HUES48 (cell line): ENCODE measurements around the gene KNCN.

Experiments used
- H3K27ac ChIP-seq: one replicate; pipeline ENCODE4 v1.7.0; 2013; ENCODE audit warnings: low read depth, low read length, inconsistent platforms
- H3K27me3 ChIP-seq: 2 replicates; pipeline ENCODE4 v1.6.1; 2013; ENCODE audit warnings: mild to moderate bottlenecking, low read length; ENCODE audit not compliant: control insufficient read depth, insufficient read depth
- H3K36me3 ChIP-seq: 2 replicates; pipeline ENCODE4 v1.6.1; 2013; ENCODE audit warnings: low read length; ENCODE audit not compliant: control insufficient read depth, insufficient read depth
- H3K4me1 ChIP-seq: 2 replicates; pipeline ENCODE4 v1.6.1; 2013; ENCODE audit warnings: mild to moderate bottlenecking, low read length; ENCODE audit not compliant: control insufficient read depth, insufficient read depth
- H3K4me3 ChIP-seq: 2 replicates; pipeline ENCODE4 v1.5.1; 2013; ENCODE audit warnings: mild to moderate bottlenecking, low read depth, low read length
- H3K9ac ChIP-seq: 2 replicates; pipeline ENCODE4 v1.6.1; 2013; ENCODE audit warnings: mild to moderate bottlenecking, low read depth, low read length, moderate library complexity
- H3K9me3 ChIP-seq: 2 replicates; pipeline ENCODE4 v1.6.1; 2013; ENCODE audit warnings: low read length; ENCODE audit not compliant: control insufficient read depth, insufficient read depth

Gene KNCN

DNA sequence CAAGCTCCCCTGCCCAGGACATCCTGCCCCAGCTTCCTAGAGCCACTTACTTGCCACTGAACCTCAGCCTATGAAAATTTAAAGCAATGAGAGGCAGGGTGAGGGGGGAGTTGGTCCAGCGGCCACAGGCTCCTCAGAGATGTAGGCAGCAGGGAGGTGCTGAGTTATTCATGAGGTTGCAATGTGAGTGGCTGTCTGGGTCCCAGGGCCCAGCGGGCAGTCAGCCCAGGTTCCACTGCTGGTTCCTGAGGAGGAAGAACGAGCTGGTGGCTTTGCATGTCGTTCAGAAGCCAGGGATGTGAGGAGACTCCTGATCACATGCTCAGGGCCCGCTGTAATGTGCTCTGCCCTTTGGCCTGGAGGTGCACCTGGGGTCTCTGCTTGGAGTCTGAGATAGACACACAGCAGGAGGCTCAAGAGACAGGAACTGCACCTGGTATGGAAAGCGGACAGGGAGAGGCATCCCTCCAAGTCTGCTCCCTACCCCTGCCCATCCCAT lies at the start of gene KNCN:
TSS of gene KNCN (minus strand) at position 51 of the 499 bp plus-strand sequence. CDS start 432 bp downstream, outside the sequence.
- Histone ChIP-seq H3K9ac (no peak within 1 kb of the TSS), H3K27me3 (peaks cover 10% of the 10 kb centered on the region), H3K9me3 (no peaks in the 10 kb centered on the region), H3K27ac (no peak within 1 kb of the TSS), H3K36me3 (no peaks in the 10 kb centered on the region), H3K4me3 (no peak within 1 kb of the TSS), H3K4me1 (peaks cover 7% of the 10 kb centered on the region)

DNA sequence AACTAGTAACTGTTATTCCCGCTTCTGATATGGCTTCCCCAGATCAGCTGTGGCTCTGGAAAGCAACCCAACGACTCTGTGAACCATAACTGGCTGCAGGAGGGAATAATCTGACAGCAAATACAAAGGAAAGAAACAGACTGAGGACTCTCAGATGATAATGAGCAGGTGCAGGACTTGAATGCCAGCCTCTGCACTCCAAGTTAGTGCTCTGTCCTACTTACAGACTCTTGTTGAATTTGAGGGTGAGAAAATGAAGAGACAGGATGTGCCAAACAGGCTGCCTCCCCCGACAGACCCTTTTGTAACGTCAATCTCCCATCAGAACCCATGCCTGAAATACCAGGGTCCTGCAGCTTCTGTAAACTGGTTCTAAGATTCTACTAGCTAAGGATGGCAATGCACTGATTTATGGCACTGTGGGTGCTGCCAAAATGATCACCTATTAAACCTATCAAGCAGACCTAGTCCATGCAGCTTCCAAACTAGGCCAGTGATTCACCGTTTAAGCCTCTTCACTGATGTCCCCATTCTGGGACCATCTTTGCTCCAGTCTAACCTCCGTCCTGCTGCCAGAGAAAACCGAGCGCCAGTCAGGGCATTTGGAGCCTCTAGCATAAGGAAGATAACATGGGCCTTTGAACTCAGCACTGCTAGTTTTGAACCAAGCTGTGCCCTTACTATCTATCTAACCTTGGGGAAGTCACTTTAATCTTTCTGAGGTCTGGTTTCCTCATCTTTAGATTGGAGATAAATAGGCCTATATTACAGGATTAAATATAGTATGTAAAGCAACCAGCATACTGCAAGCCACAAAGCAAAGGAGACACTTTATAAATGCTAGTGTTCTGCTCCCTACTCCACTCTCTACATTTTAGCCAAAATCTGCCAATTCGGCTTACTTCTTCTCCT lies 47.9 kb upstream of the KNCN start:
- no peak overlapping the region for H3K9ac ChIP-seq
- H3K4me3 ChIP-seq = no peak overlapping the region
- H3K9me3 ChIP-seq = no peaks in the 10 kb centered on the region
- H3K27me3 ChIP-seq = no peaks in the 10 kb centered on the region
- no peak overlapping the region for H3K27ac ChIP-seq
- H3K36me3 ChIP-seq = no peaks in the 10 kb centered on the region
- peaks cover 6% of the 10 kb centered on the region; the same call in 1 of the 2 replicates for H3K4me1 ChIP-seq

DNA sequence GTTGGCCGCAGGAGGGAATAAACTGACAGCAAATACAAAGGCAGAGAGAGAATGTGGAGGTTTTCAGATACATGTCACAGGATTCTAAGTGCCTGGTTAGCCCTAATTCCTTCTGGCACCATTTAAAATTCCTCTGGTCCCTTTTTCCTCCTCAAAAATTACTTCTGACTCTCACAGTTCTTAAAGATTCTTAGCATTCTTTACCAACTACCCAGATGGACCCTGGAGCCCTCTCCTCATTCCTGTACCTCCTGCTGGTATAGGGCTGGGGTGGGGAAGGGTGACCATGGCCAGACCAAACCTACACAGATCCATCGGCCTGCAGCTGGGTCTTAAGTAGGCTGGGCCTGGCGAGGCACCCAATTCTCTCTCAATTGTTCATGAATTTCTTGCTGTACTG lies 45.4 kb upstream of the KNCN start:
- Histone ChIP-seq H3K36me3 (peaks cover 15% of the 10 kb centered on the region), H3K4me3 (no peak overlapping the region), H3K9ac (no peak overlapping the region), H3K9me3 (no peaks in the 10 kb centered on the region), H3K27ac (no peak overlapping the region), H3K27me3 (no peaks in the 10 kb centered on the region), H3K4me1 (no peaks in the 10 kb centered on the region)

DNA sequence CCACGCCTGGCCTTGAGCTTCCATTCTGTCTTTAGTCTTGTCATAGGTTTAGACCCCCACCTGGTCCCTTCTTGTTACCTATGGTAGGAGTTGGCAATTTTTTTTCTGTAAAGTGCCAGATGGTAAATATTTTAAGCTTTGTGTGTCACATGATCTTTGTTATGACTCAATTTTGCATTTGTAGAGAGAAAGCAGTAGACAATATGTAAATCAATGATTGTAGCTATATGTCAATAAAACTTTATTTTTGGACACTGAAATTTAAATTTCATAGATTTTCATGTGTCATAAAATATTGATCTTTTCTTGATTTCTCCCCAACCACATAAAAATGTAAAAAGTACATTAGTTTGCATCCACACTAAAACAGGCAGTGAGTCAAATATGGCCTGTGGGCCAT lies 44.6 kb upstream of the KNCN start:
- H3K27me3 ChIP-seq = no peaks in the 10 kb centered on the region
- no peaks in the 10 kb centered on the region for H3K9me3 ChIP-seq
- no peak overlapping the region for H3K27ac ChIP-seq
- H3K9ac ChIP-seq = no peak overlapping the region
- no peak overlapping the region for H3K4me3 ChIP-seq
- H3K4me1 ChIP-seq = no peaks in the 10 kb centered on the region
- H3K36me3 ChIP-seq = peaks cover 19% of the 10 kb centered on the region

DNA sequence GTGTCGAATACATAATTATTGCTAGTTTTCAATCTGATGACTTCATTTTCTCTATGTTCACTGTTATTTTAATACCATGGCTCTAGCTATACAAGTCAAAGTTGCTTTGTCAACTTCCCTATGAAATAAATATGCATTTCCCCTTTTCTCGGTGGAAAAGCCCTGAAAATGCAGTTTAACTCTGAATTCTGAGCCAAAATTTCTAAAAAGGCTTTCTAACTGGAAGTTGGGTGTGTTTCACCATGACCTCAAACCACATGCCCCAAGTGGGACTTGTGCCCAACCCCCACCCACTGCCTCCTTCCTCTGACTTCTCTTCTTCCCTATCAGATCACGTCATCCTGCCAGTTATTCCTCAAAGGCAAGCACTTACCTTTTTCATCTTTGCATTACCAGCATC lies 43.7 kb upstream of the KNCN start:
- Histone ChIP-seq H3K4me1 (no peaks in the 10 kb centered on the region), H3K9ac (no peak overlapping the region)

DNA sequence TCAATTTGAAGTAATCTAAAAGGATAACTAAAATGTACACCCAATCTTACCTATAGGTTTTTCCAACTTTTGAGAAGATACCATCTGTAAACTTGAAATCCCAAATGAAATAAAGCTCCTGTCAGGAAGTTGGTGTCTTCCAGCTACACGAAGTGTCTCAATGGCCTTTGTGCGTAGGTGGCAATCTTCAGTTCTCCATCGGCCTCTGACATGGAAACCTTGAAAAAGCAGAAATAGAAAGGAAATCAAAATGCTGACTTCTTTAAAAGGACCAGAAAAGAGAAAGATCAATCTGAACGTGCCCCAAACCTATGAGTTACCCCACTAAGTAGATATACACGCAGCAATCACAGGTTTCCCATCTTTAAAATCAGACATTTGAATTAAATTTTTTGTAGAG lies 42.6 kb upstream of the KNCN start:
- no peak overlapping the region for H3K4me3 ChIP-seq
- H3K36me3 ChIP-seq = peaks cover 23% of the 10 kb centered on the region
- no peaks in the 10 kb centered on the region for H3K27me3 ChIP-seq
- H3K9me3 ChIP-seq = no peaks in the 10 kb centered on the region
- no peak overlapping the region for H3K27ac ChIP-seq
- H3K9ac ChIP-seq = no peak overlapping the region
- no peaks in the 10 kb centered on the region for H3K4me1 ChIP-seq

More for the DNA sequence above, 43.7 kb upstream of the KNCN start:
- H3K36me3 ChIP-seq = peaks cover 19% of the 10 kb centered on the region
- H3K4me3 ChIP-seq = no peak overlapping the region
- no peaks in the 10 kb centered on the region for H3K9me3 ChIP-seq
- H3K27ac ChIP-seq = no peak overlapping the region
- no peaks in the 10 kb centered on the region for H3K27me3 ChIP-seq

DNA sequence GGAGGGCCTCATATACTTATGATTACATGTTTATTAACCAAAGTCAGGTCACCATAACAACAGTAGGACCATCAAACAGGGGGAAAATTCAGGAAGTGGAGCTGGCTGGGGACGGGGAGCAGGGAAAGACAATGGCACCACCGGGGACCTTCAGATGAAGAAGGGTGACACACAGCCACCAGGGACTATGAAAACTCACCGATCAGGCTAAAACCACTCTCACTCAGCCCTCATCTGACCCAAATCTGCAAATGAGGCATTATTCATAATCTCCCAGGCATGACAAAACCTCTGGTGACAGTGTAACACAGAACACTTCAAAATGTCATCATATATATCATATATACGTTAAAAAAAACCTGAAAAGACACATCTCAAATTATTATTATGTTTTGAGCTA lies 41.4 kb upstream of the KNCN start:
- Histone ChIP-seq H3K36me3 (peaks cover 23% of the 10 kb centered on the region), H3K27me3 (no peaks in the 10 kb centered on the region), H3K9me3 (no peaks in the 10 kb centered on the region), H3K4me1 (no peaks in the 10 kb centered on the region), H3K4me3 (no peak overlapping the region), H3K27ac (no peak overlapping the region), H3K9ac (no peak overlapping the region)

DNA sequence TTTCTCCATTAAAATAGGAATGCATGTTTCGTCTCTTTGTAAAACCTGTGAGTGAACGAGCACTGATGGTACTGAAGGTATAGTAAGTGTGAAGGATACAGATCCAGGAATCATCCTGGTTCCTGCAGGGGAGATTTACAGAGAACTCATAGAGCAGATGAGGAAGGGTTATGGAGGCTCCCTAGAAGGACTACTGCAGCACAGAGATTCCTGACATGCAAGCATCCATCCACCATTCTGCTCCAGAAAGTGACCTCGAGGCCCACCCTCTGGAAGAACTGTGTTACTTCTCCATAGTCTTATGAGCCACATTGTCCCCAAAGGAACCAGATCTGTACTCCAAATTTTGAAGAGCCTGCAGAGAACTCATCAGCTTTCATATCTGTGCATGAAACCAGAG lies 38.1 kb upstream of the KNCN start:
- H3K9me3 ChIP-seq = no peaks in the 10 kb centered on the region

DNA sequence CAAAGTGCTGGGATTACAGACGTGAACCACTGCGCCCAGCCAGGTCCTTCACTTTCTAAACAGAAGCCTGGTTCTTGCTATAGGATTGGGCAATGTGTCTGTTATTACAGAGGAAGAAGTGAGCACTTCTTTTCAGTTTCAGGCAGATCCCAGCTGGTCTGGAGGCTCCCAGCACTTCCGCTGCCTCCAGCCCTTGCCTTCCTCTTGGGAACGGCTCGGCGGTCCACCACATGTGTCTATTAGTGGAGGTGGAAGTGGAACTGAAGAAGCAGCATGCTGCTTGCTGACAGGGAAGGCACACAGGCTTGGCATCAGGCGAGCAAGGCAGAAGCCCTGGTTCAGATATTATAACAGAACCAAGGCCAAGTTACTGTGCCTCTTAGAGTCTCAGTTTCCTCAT lies 35.6 kb upstream of the KNCN start:
- peaks cover 2% of the 10 kb centered on the region; the same call in 1 of the 2 replicates for H3K4me1 ChIP-seq
- H3K9me3 ChIP-seq = no peaks in the 10 kb centered on the region
- no peak overlapping the region for H3K4me3 ChIP-seq
- H3K27ac ChIP-seq = no peak overlapping the region
- H3K36me3 ChIP-seq = peaks cover 10% of the 10 kb centered on the region
- H3K27me3 ChIP-seq = no peaks in the 10 kb centered on the region
- H3K9ac ChIP-seq = no peak overlapping the region

More for the DNA sequence above, 38.1 kb upstream of the KNCN start:
- H3K27ac ChIP-seq = no peak overlapping the region
- H3K4me1 ChIP-seq = no peaks in the 10 kb centered on the region
- H3K9ac ChIP-seq = no peak overlapping the region
- peaks cover 23% of the 10 kb centered on the region for H3K36me3 ChIP-seq
- no peaks in the 10 kb centered on the region for H3K27me3 ChIP-seq
- H3K4me3 ChIP-seq = no peak overlapping the region

DNA sequence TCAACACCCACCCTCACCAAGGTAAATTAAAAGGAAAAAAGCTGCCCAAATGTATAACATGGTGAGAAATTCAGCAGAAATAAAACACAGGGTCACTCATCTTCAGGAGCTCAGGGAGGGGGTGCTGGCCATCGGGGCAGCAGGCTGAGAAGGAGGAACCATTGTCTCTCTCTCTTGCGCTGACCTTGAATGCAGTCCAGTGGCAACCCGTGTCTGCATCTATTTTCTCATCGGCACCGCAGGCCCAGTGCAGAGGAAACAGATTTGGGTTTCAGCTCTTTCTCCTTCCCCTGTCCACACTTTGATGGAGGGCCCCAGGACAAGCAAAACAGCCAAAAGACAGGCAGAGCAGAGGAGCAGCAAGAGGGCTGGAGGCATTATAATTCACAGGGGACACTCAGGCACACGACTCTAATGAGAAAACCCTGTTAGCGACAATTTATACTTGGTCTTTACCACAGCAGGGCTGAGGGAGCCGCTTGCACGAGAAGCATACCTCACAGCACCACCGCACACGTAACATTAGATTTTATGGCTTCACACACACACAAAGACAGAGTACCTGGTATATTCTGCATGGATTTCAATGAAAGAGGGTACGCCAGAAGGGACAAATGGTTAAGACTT lies 34.0 kb upstream of the KNCN start:
- Histone ChIP-seq H3K27me3 (no peaks in the 10 kb centered on the region), H3K4me3 (no peak overlapping the region), H3K27ac (no peak overlapping the region), H3K9ac (no peak overlapping the region), H3K4me1 (peaks cover 4% of the 10 kb centered on the region; the same call in 1 of the 2 replicates), H3K36me3 (peaks cover 5% of the 10 kb centered on the region), H3K9me3 (no peaks in the 10 kb centered on the region)

DNA sequence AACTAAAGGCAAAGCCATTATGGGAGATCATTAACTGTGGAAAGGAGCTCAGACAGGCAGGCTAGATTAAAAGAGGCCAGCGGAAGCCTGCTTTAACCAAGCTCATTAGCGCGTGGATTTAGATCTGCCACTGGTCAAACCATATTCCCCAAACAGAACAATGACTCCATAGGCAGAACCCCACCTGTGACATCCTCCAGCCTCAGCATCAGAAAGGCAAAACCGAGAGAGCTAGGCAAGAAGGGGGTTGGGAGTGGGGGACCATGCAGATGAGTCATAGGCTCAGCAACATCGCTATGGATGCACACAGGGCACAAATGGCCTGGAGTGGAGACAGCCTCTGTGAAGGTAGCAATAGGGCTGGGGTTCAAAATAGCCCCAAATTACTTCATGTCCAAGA lies 32.0 kb upstream of the KNCN start:
- Histone ChIP-seq H3K4me3 (no peak overlapping the region), H3K36me3 (peaks cover 8% of the 10 kb centered on the region), H3K9ac (no peak overlapping the region), H3K9me3 (no peaks in the 10 kb centered on the region), H3K4me1 (peaks cover 4% of the 10 kb centered on the region; the same call in 1 of the 2 replicates), H3K27me3 (no peaks in the 10 kb centered on the region), H3K27ac (no peak overlapping the region)
